SK-N-SH (cell line): ENCODE measurements around the gene KCNQ4. TPM values are rescaled to one million over a fixed set of nuclear protein-coding genes. Genes with fewer than 3 reads are reported as not detected.

Source experiments
- CTCF ChIA-PET: fragments of 300-600, 350-600 bp; formaldehyde crosslinking; extraction: SDS; loops from one replicate; lab custom pipeline; 2021; lab: Yijun Ruan, JAX
- POLR2A ChIA-PET: fragments of 350-600 bp; sonication (Branson Sonifier 250); formaldehyde crosslinking; extraction: SDS; loops from one replicate; lab custom pipeline; 2020; ENCODE audit warnings: antibody characterized with exemption, inconsistent platforms; lab: Yijun Ruan, JAX
- DNase-seq: peaks from one replicate; pipeline ENCODE4 v3.0.0; 2012
- H2AFZ ChIP-seq: fragments of 200-600 bp; sonication (generic); 2 replicates; pipeline ENCODE4 v1.8.1; 2016; ENCODE audit warnings: antibody characterized with exemption, mild to moderate bottlenecking, low read depth
- H3F3A ChIP-seq: fragments of 200-600 bp; sonication (generic); replicated peaks from 2 replicates; pipeline ENCODE3; 2016; ENCODE audit warnings: antibody characterized with exemption, mild to moderate bottlenecking; ENCODE audit not compliant: insufficient read depth
- H3K27ac ChIP-seq, 2 experiments: fragments of 200-500 bp in 1 of 2; fragments of 200-600 bp in 1 of 2; sonication (Bioruptor generic) in 1 of 2; sonication (generic), shearing (Covaris generic) in 1 of 2; 2 replicates each; pipeline versions ENCODE4 v1.5.1 to v1.6.1; 2014 to 2016; ENCODE audit warnings: low read depth in 2 of 2, inconsistent platforms in 1 of 2, low read length in 1 of 2, mild to moderate bottlenecking in 1 of 2, mixed read lengths in 1 of 2
- H3K27me3 ChIP-seq: fragments of 200-600 bp; sonication (generic), shearing (Covaris generic); 2 replicates; pipeline ENCODE4 v1.6.1; 2016; ENCODE audit warnings: mixed run types; ENCODE audit not compliant: insufficient read depth
- H3K36me3 ChIP-seq, 2 experiments: fragments of 200-500 bp in 1 of 2; fragments of 200-600 bp in 1 of 2; sonication (Bioruptor generic) in 1 of 2; sonication (generic) in 1 of 2; replicated peaks in 1 of 2; 2 replicates each; pipeline versions ENCODE3 to v1.5.1; 2014 to 2016; ENCODE audit warnings: low read length in 1 of 2, mild to moderate bottlenecking in 1 of 2; ENCODE audit not compliant: insufficient read depth in 2 of 2, control insufficient read depth in 1 of 2
- H3K4me1 ChIP-seq, 2 experiments: fragments of 200-500 bp in 1 of 2; fragments of 200-600 bp in 1 of 2; sonication (Bioruptor generic) in 1 of 2; sonication (generic), shearing (Covaris generic) in 1 of 2; 2 replicates each; pipeline versions ENCODE4 v1.5.1 to v1.6.1; 2014 to 2016; ENCODE audit warnings: low read depth in 1 of 2, low read length in 1 of 2, mixed run types in 1 of 2; ENCODE audit not compliant: insufficient read depth in 2 of 2, control insufficient read depth in 1 of 2
- H3K4me2 ChIP-seq: fragments of 200-600 bp; sonication (generic), shearing (Covaris generic); 2 replicates; pipeline ENCODE4 v1.6.1; 2017; ENCODE audit warnings: mixed run types
- H3K4me3 ChIP-seq, 2 experiments: fragments of 200-500 bp in 1 of 2; fragments of 200-600 bp in 1 of 2; sonication (Bioruptor generic) in 1 of 2; sonication (generic), shearing (Covaris generic) in 1 of 2; 2 replicates each; pipeline versions ENCODE4 v1.5.1 to v1.8.1; 2014 to 2016; ENCODE audit warnings: low read depth in 2 of 2, inconsistent platforms in 1 of 2, low read length in 1 of 2, mild to moderate bottlenecking in 1 of 2, mixed read lengths in 1 of 2, moderate library complexity in 1 of 2
- H3K79me2 ChIP-seq: fragments of 200-600 bp; sonication (generic); 2 replicates; pipeline ENCODE4 v1.8.1; 2017; ENCODE audit warnings: mild to moderate bottlenecking; ENCODE audit not compliant: insufficient read depth
- H3K9ac ChIP-seq: fragments of 200-600 bp; sonication (generic); 2 replicates; pipeline ENCODE4 v1.6.1; 2017; ENCODE audit warnings: mixed run types
- H3K9me2 ChIP-seq: fragments of 200-600 bp; sonication (generic); 2 replicates; pipeline ENCODE4 v1.6.1; 2017; ENCODE audit warnings: mixed run types
- H3K9me3 ChIP-seq: fragments of 200-600 bp; sonication (generic); 2 replicates; pipeline ENCODE4 v1.6.1; 2017; ENCODE audit warnings: mixed run types, mild to moderate bottlenecking, moderate library complexity
- H4K20me1 ChIP-seq: fragments of 200-600 bp; sonication (generic); 2 replicates; pipeline ENCODE4 v1.6.1; 2017; ENCODE audit warnings: mild to moderate bottlenecking, mixed run types; ENCODE audit not compliant: insufficient read depth
- EZH2phosphoT487 ChIP-seq: fragments of 200-600 bp; sonication (generic); IDR thresholded peaks from 2 replicates; pipeline ENCODE4 v1.6.1; 2017; ENCODE audit warnings: low read depth, mixed run types, mild to moderate bottlenecking, antibody characterized with exemption, moderate library complexity, borderline replicate concordance
- FOSL2 ChIP-seq: IDR thresholded peaks from 2 replicates; pipeline ENCODE4 v1.4.0; 2012; ENCODE audit warnings: low read depth, mild to moderate bottlenecking, moderate library complexity, borderline replicate concordance
- FOXM1 ChIP-seq: IDR thresholded peaks from 2 replicates; pipeline ENCODE4 v1.4.0; 2012; ENCODE audit warnings: low read depth, mild to moderate bottlenecking
- JUND ChIP-seq: IDR thresholded peaks from 2 replicates; pipeline ENCODE4 v1.4.0; 2012
- MAX ChIP-seq: IDR thresholded peaks from 2 replicates; pipeline ENCODE4 v1.4.0; 2012; ENCODE audit warnings: low read depth
- MXI1 ChIP-seq: IDR thresholded peaks from 2 replicates; pipeline ENCODE4 v1.6.1; 2012; ENCODE audit warnings: mild to moderate bottlenecking, low read depth, low read length, improper control_type of control experiment
- NRF1 ChIP-seq: IDR thresholded peaks from 2 replicates; pipeline ENCODE4 v1.6.1; 2012; ENCODE audit warnings: low read depth, mild to moderate bottlenecking, low read length
- PBX3 ChIP-seq: IDR thresholded peaks from 2 replicates; pipeline ENCODE4; 2012
- POLR2AphosphoS5 ChIP-seq: IDR thresholded peaks from 2 replicates; pipeline ENCODE4 v1.6.1; 2012; ENCODE audit warnings: low read depth, low read length
- RAD21 ChIP-seq: IDR thresholded peaks from 2 replicates; pipeline ENCODE4 v1.6.1; 2012; ENCODE audit warnings: mild to moderate bottlenecking, low read length
- RCOR1 ChIP-seq: fragments of 150-350 bp; IDR thresholded peaks from 2 replicates; pipeline ENCODE4 v1.6.1; 2017; ENCODE audit warnings: antibody characterized with exemption, low read length
- RXRA ChIP-seq: IDR thresholded peaks from 2 replicates; pipeline ENCODE4 v1.4.0; 2012; ENCODE audit warnings: low read depth, mild to moderate bottlenecking, borderline replicate concordance
- SIN3A ChIP-seq: IDR thresholded peaks from 2 replicates; pipeline ENCODE4 v1.6.1; 2012; ENCODE audit warnings: low read depth, mild to moderate bottlenecking, low read length, moderate library complexity, borderline replicate concordance
- SMC3 ChIP-seq: IDR thresholded peaks from 2 replicates; pipeline ENCODE4 v1.6.1; 2012; ENCODE audit warnings: low read depth, low read length, improper control_type of control experiment
- TAF1 ChIP-seq: IDR thresholded peaks from 2 replicates; pipeline ENCODE4 v1.6.1; 2012; ENCODE audit warnings: low read depth, mild to moderate bottlenecking, low read length, moderate library complexity, borderline replicate concordance
- USF1 ChIP-seq: IDR thresholded peaks from 2 replicates; pipeline ENCODE4 v1.4.0; 2012; ENCODE audit warnings: low read depth, borderline replicate concordance
- ZBTB33 ChIP-seq: IDR thresholded peaks from 2 replicates; pipeline ENCODE4 v1.4.0; 2012; ENCODE audit warnings: low read depth, borderline replicate concordance
- WGBS: methylation state at CpG from one replicate; pipeline ENCODE4 v1.1.6; 2017; ENCODE audit warnings: low lambda C conversion rate; 5-methylcytosine and 5-hydroxymethylcytosine counted together
- polyA plus RNA-seq, 3 experiments: library from polyadenylated mRNA; depleted of rRNA; stranded (reverse); fragments of >200 nt; gene quantifications; 2 replicates each; pipeline ENCODE4 v1.2.3, GENCODE V29; 2012
- TF ChIP-seq, protein P1 (sequence below): fragments of 150-350 bp; IDR thresholded peaks from 2 replicates; pipeline ENCODE4 v1.6.1; 2017; ENCODE audit warnings: antibody characterized with exemption, low read length, low read depth, borderline replicate concordance
- TF ChIP-seq, protein P2 (sequence below): fragments of 150-350 bp; IDR thresholded peaks from 2 replicates; pipeline ENCODE4 v1.6.1; 2016; ENCODE audit warnings: mild to moderate bottlenecking, low read depth, low read length
- TF ChIP-seq, protein P3 (sequence below): IDR thresholded peaks from 2 replicates; pipeline ENCODE4 v1.6.1; 2012; ENCODE audit warnings: mild to moderate bottlenecking, low read depth, low read length, moderate library complexity

The KCNQ4 gene
- polyA plus RNA-seq, 1 of the 3 experiments (the other 2 are of a cell fraction) = 0.15 TPM

DNA sequence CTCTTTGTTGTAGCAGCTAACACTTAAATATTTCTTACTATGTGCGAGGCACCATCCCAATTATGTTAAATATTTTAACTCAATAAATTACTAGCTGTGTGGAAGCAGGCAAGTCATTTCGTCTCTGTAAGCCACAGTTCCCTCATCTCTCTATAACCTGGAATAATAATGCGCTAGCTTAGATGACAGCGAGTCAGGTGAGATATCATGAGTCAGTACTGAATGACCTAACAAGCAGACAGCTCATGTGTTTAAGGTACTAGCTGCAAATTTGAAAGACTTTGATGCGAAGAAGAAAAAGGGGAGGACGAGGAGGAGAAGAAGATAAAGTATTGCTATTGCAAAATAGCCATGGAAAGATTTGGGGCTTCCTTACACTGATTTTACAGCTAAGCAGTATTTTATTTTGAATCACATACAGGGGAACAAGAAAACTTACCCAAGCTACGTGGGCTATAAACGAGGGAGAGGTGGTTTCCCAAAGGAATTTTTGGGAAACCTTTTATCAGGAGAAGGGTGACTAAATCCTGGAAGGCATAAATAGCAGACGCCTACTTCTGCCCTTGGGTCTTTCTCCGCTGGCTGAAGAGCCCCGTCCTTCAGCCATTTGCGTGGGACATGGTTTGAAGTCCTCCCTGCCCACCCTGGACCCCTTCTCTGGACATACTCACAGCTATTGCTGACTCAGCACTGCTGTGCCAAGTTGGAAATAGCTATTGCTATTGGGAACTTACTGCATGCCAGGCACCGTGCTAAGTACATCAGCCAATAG, 69.7 kb downstream of the KCNQ4 start:
- Histone ChIP-seq H4K20me1 (no peaks in the 10 kb centered on the region), H2AFZ (no peak overlapping the region), H3K9ac (no peak overlapping the region), H3K79me2 (no peaks in the 10 kb centered on the region), H3K9me2 (no peaks in the 10 kb centered on the region), H3K4me2 (no peak overlapping the region), H3K4me1 (no peaks in the 10 kb centered on the region; a peak in 1 of 4 replicates), H3F3A (peaks cover 2% of the 10 kb centered on the region), H3K36me3 (no peaks in the 10 kb centered on the region), H3K4me3 (no peak overlapping the region)
- DNase-seq = no peak
- POLR2A ChIA-PET = no interaction called here
- TF ChIP-seq POLR2AphosphoS5 (no peak), SMC3 (no peak), RXRA (no peak), USF1 (no peak), JUND (no peak), FOSL2 (no peak), SIN3A (no peak), ZBTB33 (no peak), RCOR1 (no peak), NRF1 (no peak), RAD21 (no peak), PBX3 (no peak), TAF1 (no peak), MXI1 (no peak), MAX (no peak), EZH2phosphoT487 (no peak), FOXM1 (no peak)
- TF ChIP-seq, protein P1, sequence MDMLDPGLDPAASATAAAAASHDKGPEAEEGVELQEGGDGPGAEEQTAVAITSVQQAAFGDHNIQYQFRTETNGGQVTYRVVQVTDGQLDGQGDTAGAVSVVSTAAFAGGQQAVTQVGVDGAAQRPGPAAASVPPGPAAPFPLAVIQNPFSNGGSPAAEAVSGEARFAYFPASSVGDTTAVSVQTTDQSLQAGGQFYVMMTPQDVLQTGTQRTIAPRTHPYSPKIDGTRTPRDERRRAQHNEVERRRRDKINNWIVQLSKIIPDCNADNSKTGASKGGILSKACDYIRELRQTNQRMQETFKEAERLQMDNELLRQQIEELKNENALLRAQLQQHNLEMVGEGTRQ = no peak
- TF ChIP-seq, protein P2, sequence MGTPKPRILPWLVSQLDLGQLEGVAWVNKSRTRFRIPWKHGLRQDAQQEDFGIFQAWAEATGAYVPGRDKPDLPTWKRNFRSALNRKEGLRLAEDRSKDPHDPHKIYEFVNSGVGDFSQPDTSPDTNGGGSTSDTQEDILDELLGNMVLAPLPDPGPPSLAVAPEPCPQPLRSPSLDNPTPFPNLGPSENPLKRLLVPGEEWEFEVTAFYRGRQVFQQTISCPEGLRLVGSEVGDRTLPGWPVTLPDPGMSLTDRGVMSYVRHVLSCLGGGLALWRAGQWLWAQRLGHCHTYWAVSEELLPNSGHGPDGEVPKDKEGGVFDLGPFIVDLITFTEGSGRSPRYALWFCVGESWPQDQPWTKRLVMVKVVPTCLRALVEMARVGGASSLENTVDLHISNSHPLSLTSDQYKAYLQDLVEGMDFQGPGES = no peak
- TF ChIP-seq, protein P3, sequence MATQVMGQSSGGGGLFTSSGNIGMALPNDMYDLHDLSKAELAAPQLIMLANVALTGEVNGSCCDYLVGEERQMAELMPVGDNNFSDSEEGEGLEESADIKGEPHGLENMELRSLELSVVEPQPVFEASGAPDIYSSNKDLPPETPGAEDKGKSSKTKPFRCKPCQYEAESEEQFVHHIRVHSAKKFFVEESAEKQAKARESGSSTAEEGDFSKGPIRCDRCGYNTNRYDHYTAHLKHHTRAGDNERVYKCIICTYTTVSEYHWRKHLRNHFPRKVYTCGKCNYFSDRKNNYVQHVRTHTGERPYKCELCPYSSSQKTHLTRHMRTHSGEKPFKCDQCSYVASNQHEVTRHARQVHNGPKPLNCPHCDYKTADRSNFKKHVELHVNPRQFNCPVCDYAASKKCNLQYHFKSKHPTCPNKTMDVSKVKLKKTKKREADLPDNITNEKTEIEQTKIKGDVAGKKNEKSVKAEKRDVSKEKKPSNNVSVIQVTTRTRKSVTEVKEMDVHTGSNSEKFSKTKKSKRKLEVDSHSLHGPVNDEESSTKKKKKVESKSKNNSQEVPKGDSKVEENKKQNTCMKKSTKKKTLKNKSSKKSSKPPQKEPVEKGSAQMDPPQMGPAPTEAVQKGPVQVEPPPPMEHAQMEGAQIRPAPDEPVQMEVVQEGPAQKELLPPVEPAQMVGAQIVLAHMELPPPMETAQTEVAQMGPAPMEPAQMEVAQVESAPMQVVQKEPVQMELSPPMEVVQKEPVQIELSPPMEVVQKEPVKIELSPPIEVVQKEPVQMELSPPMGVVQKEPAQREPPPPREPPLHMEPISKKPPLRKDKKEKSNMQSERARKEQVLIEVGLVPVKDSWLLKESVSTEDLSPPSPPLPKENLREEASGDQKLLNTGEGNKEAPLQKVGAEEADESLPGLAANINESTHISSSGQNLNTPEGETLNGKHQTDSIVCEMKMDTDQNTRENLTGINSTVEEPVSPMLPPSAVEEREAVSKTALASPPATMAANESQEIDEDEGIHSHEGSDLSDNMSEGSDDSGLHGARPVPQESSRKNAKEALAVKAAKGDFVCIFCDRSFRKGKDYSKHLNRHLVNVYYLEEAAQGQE = no peak
- TF ChIP-seq, all 33 proteins: peak for 0
- CTCF ChIA-PET = interaction anchor here (1.1 to 17.4 kb wide), 5 partner anchors 9 to 241 kb away, joined by 3 to 339 read pairs (median 3); partner anchors contain the start of gene CITED4
- H3K27me3 ChIP-seq = no peaks in the 10 kb centered on the region
- H3K9me3 ChIP-seq = no peaks in the 10 kb centered on the region
- H3K27ac ChIP-seq = no peak overlapping the region
- 81% methylated on average over 11 of the region's 13 CpGs for WGBS
